Measurements from ENCODE around the gene MICALL1.

Gene MICALL1

DNA sequence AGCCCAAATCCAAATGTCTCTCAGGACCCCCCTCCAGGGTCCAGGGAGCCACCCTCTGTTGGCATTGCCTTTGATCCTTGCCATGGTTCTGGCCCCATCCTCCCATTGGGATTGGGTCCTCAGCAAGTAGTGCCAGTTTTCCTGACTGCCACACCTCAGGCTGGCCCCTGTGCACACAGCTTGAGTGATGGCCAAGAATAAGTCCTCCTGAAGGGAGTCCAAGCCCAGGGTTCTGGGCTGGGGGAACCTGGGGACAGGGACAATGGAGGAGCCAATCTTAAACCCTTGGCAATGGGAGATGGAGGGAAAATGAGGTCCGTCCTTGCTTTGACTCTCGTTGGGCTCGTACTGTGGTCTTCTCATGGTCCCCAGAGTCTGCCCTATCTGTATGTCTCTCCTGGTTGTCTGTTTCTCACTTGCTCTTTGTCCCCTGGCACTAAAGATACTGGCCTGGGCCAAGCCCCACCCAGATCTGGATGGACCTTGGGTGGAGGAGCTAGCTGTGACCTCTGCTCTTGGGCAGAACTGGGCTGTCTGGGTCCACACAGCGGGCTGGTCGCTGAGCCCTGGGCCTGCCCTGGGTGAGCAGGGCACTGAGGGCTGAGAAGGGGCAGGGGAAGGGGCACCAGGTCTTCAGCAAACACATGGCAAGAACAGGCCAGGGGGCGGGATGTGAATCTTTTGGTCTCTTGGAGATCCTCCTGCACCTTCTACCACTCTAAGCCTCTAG is 75.3 kb downstream of the MICALL1 start:
- ATAC-seq (ENCODE audit: low read depth) (no peak), DNase-seq (ENCODE audit: low spot score) (no peak)
- H3K4me3 ChIP-seq (ENCODE audit: severe bottlenecking), result no peak overlapping the region
- TF ChIP-seq, protein P1, sequence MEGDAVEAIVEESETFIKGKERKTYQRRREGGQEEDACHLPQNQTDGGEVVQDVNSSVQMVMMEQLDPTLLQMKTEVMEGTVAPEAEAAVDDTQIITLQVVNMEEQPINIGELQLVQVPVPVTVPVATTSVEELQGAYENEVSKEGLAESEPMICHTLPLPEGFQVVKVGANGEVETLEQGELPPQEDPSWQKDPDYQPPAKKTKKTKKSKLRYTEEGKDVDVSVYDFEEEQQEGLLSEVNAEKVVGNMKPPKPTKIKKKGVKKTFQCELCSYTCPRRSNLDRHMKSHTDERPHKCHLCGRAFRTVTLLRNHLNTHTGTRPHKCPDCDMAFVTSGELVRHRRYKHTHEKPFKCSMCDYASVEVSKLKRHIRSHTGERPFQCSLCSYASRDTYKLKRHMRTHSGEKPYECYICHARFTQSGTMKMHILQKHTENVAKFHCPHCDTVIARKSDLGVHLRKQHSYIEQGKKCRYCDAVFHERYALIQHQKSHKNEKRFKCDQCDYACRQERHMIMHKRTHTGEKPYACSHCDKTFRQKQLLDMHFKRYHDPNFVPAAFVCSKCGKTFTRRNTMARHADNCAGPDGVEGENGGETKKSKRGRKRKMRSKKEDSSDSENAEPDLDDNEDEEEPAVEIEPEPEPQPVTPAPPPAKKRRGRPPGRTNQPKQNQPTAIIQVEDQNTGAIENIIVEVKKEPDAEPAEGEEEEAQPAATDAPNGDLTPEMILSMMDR (IDR thresholded peaks at IDR 0.05; ENCODE audit: poor library complexity, severe bottlenecking), result no peak
- no peaks in the 10 kb centered on the region for H3K27me3 ChIP-seq (ENCODE audit: insufficient read depth, poor library complexity, severe bottlenecking)
- H3K27ac ChIP-seq (ENCODE audit: poor library complexity, severe bottlenecking), result no peak overlapping the region
- no peaks in the 10 kb centered on the region for H3K4me1 ChIP-seq (ENCODE audit: insufficient read depth, poor library complexity, severe bottlenecking)
- no peaks in the 10 kb centered on the region for H3K9me3 ChIP-seq (ENCODE audit: severe bottlenecking)
- H3K36me3 ChIP-seq (ENCODE audit: low read depth), result no peaks in the 10 kb centered on the region

DNA sequence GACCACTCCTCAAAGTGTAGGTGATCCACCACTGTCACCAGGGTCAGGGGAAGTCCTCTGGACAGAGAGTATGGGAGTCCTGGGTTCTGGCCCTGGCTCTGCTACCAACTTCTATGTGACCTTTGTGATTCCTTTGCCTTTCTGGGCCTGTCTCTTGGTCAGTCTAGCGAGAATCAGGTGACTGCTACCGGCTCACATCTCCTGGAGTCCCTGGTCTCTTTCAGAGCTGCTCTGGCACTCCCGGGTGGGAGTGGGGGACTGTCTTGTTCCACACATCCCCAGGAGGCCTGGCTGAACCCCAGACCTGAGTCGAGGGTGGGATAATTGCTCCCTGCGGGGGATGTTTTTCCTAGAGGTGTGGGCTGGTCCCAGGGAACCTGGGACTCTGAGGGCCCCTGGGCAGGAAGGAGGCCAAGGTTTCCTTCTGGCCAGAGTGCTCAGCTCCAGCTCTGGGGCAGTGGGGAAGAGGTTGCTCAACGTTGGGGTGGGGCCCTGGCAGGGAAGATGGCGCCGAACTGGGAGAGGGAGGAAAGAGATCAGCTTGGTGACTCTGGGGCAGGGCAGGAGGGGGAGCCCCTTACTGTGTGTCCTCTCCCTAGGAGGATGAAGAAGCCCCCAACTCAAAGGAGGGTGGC is 76.2 kb downstream of the MICALL1 start:
- H3K36me3 ChIP-seq (ENCODE audit: low read depth), result no peaks in the 10 kb centered on the region
- H3K9me3 ChIP-seq (ENCODE audit: severe bottlenecking), result no peaks in the 10 kb centered on the region
- H3K27me3 ChIP-seq (ENCODE audit: insufficient read depth, poor library complexity, severe bottlenecking), result no peaks in the 10 kb centered on the region
- ATAC-seq (ENCODE audit: low read depth) (no peak), DNase-seq (ENCODE audit: low spot score) (no peak)
- no peak overlapping the region for H3K4me3 ChIP-seq (ENCODE audit: severe bottlenecking)
- TF ChIP-seq, protein P1 (IDR thresholded peaks at IDR 0.05; ENCODE audit: poor library complexity, severe bottlenecking), result no peak
- H3K27ac ChIP-seq (ENCODE audit: poor library complexity, severe bottlenecking), result no peak overlapping the region
- H3K4me1 ChIP-seq (ENCODE audit: insufficient read depth, poor library complexity, severe bottlenecking), result no peaks in the 10 kb centered on the region

DNA sequence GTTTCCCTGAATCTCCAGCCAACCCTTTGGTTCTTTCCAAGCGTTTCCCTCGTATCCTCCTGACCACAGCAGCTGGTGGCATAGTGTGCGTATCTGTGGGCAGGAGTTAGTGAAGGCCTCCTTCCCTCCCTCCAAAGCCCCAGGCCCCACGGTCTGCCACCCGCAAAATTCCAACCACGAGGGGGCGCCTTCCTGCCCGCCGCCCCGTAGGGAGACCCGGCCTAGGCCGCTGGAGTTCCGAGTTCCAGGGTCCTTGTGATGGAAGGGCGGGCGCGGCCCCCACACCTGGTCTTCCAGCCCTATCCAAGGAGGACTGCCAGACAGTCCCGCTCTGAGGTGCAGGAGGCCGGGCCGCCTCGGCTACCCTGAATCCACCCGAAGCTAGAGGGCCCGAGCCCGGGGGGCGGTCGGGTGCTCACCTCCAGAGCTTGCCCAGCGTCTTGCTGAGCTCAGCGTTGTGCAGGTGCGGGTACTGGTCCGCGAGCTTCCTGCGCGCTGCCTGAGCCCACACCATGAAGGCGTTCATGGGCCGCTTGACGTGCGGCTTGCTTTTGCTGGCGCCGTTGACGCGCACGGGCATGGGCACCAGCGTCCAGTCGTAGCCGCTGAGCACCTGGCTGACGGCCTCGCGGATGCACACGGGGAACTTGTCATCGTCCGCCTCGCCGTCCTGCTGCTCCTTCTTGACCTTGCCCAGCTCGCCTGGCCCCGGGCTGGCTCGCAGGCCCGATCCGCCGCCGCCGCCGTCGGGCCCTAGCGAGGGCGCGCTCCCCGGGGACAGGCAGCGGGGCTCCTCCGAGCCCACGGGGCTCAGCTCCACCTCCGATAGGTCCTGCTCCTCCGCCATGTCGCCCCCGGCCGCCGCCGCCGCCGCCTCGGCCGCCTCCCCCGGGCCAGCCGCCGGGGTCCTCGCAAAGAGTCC is 77.1 kb downstream of the MICALL1 start:
- ATAC-seq (ENCODE audit: low read depth), result no peak
- no peaks in the 10 kb centered on the region for H3K36me3 ChIP-seq (ENCODE audit: low read depth)
- TF ChIP-seq, protein P1 (IDR thresholded peaks at IDR 0.05; ENCODE audit: poor library complexity, severe bottlenecking), result no peak
- no peaks in the 10 kb centered on the region for H3K27me3 ChIP-seq (ENCODE audit: insufficient read depth, poor library complexity, severe bottlenecking)
- no peaks in the 10 kb centered on the region for H3K9me3 ChIP-seq (ENCODE audit: severe bottlenecking)
- H3K4me3 ChIP-seq (ENCODE audit: severe bottlenecking), result no peak overlapping the region
- DNase-seq (ENCODE audit: low spot score), result no peak
- H3K4me1 ChIP-seq (ENCODE audit: insufficient read depth, poor library complexity, severe bottlenecking), result no peaks in the 10 kb centered on the region
- H3K27ac ChIP-seq (ENCODE audit: poor library complexity, severe bottlenecking), result no peak overlapping the region

DNA sequence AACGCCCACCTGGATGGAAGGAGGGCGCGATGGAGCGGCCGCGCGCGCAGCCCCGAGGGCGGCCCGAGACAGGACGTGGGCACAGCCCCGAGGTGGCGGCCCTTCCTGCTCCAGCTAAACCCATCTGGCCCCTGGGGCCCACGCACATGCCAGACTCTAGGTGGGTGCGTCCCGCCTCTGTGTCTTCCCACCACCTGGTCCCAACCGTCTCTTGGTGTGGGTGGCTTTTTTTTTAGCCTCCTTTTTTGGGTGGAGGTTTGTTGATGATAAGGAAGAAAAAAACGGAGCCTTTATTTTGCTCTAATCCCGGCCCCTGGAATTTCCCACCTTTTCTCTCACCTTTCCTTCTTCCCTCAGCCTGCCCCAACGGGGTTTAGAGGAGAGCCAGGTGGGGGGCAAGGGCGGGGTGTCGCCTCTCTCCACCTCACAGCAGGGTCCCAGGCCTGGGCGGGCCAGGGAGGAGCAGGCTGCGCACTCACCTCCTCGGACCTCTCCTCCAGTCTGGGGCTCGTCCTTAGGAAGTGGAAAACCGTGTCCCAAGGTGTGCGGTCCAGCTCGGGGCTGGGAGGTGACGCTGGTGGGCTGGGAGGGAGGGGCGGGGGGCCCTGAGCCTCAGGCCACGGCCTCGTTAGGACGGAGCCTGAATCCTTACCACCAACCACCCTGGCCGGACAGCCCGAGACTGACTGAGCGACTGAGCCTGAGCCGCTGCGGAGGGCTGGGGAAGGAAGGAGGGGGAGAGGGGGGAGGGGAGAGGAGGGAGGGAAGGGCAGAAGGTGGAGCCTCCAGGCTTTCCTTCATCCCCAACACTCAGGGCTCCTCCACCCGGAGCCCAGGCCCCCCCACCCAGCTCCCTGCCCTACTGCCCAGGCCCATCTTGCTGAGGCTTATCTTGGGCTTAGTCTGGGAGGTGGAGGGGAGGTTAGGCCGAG is 78.0 kb downstream of the MICALL1 start, which contains the start of gene SOX10:
Gene SOX10, minus strand, starts transcription at position 696 of the 932 bp plus-strand sequence. CDS start 771 bp downstream, outside the sequence.
- DNase-seq (ENCODE audit: low spot score) (no peak), ATAC-seq (ENCODE audit: low read depth) (no peak)
- Histone ChIP-seq H3K4me1 (ENCODE audit: insufficient read depth, poor library complexity, severe bottlenecking) (no peaks in the 10 kb centered on the region), H3K27me3 (ENCODE audit: insufficient read depth, poor library complexity, severe bottlenecking) (no peaks in the 10 kb centered on the region), H3K4me3 (ENCODE audit: severe bottlenecking) (no peak within 1 kb of the TSS), H3K36me3 (ENCODE audit: low read depth) (no peaks in the 10 kb centered on the region), H3K9me3 (ENCODE audit: severe bottlenecking) (no peaks in the 10 kb centered on the region), H3K27ac (ENCODE audit: poor library complexity, severe bottlenecking) (no peak within 1 kb of the TSS)
- TF ChIP-seq, protein P1 (IDR thresholded peaks at IDR 0.05; ENCODE audit: poor library complexity, severe bottlenecking), result no peak
